IMR-90 (cell line): Measurements from ENCODE around the gene ST6GALNAC3. TPM values are rescaled to one million over a fixed set of nuclear protein-coding genes. Genes with fewer than 3 reads are reported as not detected.

Experiments used
- ATAC-seq: fragments of 200-7000 bp; cut with Tn5 transposase; 2 replicates; pipeline ENCODE4 v1.9.1; 2020; ENCODE audit warnings: low read depth, mild to moderate bottlenecking, moderate library complexity
- BruUV-seq: library from RNA; stranded (reverse); fragments of 400-500 nt; replicated peaks from 2 replicates; lab custom pipeline; 2021; lab: Mats Ljungman, UMichigan
- CTCF ChIA-PET: fragments of 300-600 bp; formaldehyde crosslinking; extraction: SDS; loops from one replicate; lab custom pipeline; 2021; ENCODE audit warnings: antibody characterized with exemption; lab: Yijun Ruan, JAX
- POLR2A ChIA-PET: fragments of 300-600 bp; sonication (Branson Sonifier 250); formaldehyde crosslinking; loops from one replicate; lab custom pipeline; 2022; ENCODE audit warnings: antibody characterized with exemption; ENCODE audit not compliant: unreplicated experiment; lab: Charles Lee
- DNase-seq: peaks from one replicate; pipeline ENCODE4 v3.0.0; 2013
- H2AFZ ChIP-seq: replicated peaks from 2 replicates; pipeline ENCODE3; 2013; ENCODE audit warnings: low read length, mild to moderate bottlenecking; ENCODE audit not compliant: poor library complexity
- H2AK5ac ChIP-seq: 2 replicates; pipeline ENCODE4 v1.6.1; 2013; ENCODE audit warnings: low read depth, low read length, inconsistent platforms
- H2AK9ac ChIP-seq: replicated peaks from 2 replicates; pipeline ENCODE3; 2013; ENCODE audit warnings: mild to moderate bottlenecking, low read depth, low read length, moderate library complexity; ENCODE audit not compliant: poor library complexity
- H2BK120ac ChIP-seq: 2 replicates; pipeline ENCODE4 v1.6.1; 2013; ENCODE audit warnings: low read depth, low read length, inconsistent platforms
- H2BK15ac ChIP-seq: 3 replicates; pipeline ENCODE4 v1.6.1; 2013; ENCODE audit warnings: low read depth, low read length, inconsistent platforms
- H2BK20ac ChIP-seq: 2 replicates; pipeline ENCODE4 v1.6.1; 2013; ENCODE audit warnings: low read depth, mild to moderate bottlenecking, inconsistent platforms, low read length, moderate library complexity
- H2BK5ac ChIP-seq: 2 replicates; pipeline ENCODE4 v1.6.1; 2013; ENCODE audit warnings: mild to moderate bottlenecking, low read depth, low read length, inconsistent platforms; ENCODE audit not compliant: poor library complexity, severe bottlenecking
- H3K14ac ChIP-seq: replicated peaks from 2 replicates; pipeline ENCODE4 v1.6.1; 2013; ENCODE audit warnings: low read depth, low read length, inconsistent platforms
- H3K18ac ChIP-seq: 2 replicates; pipeline ENCODE4 v1.6.1; 2013; ENCODE audit warnings: low read depth, low read length, control low read depth
- H3K23ac ChIP-seq: 2 replicates; pipeline ENCODE4 v1.6.1; 2013; ENCODE audit warnings: low read depth, low read length, inconsistent platforms
- H3K27ac ChIP-seq: 2 replicates; pipeline ENCODE4 v1.5.1; 2013; ENCODE audit warnings: mild to moderate bottlenecking, control low read depth, low read length; ENCODE audit not compliant: insufficient read depth
- H3K27me3 ChIP-seq: 2 replicates; pipeline ENCODE4 v1.6.1; 2013; ENCODE audit warnings: low read length; ENCODE audit not compliant: control insufficient read depth, insufficient read depth
- H3K36me3 ChIP-seq: 2 replicates; pipeline ENCODE4 v1.6.1; 2013; ENCODE audit warnings: low read length, mixed read lengths; ENCODE audit not compliant: control insufficient read depth, insufficient read depth
- H3K4ac ChIP-seq: 2 replicates; pipeline ENCODE4 v1.6.1; 2013; ENCODE audit warnings: low read depth, low read length, inconsistent platforms
- H3K4me1 ChIP-seq: 2 replicates; pipeline ENCODE4 v1.6.1; 2013; ENCODE audit warnings: low read length, mixed read lengths; ENCODE audit not compliant: control insufficient read depth, insufficient read depth
- H3K4me2 ChIP-seq: 2 replicates; pipeline ENCODE4 v1.6.1; 2013; ENCODE audit warnings: low read depth, mild to moderate bottlenecking, control low read depth, low read length, moderate library complexity
- H3K4me3 ChIP-seq: 2 replicates; pipeline ENCODE4 v1.5.1; 2013; ENCODE audit warnings: low read depth, mild to moderate bottlenecking, control low read depth, low read length, moderate library complexity; ENCODE audit not compliant: insufficient read depth
- H3K56ac ChIP-seq: 2 replicates; pipeline ENCODE4 v1.6.1; 2013; ENCODE audit warnings: low read length, inconsistent platforms; ENCODE audit not compliant: insufficient read depth; ENCODE audit errors: extremely low read depth
- H3K79me1 ChIP-seq, 2 experiments: 2 replicates each; pipeline ENCODE4 v1.6.1; 2013; ENCODE audit warnings: low read length in 2 of 2, inconsistent platforms in 1 of 2, low read depth in 1 of 2
- H3K9ac ChIP-seq: 2 replicates; pipeline ENCODE4 v1.6.1; 2013; ENCODE audit warnings: low read depth, low read length, control low read depth
- H3K9me1 ChIP-seq: 2 replicates; pipeline ENCODE4 v1.6.1; 2013; ENCODE audit warnings: low read length, inconsistent platforms; ENCODE audit not compliant: insufficient read depth
- H3K9me3 ChIP-seq: 2 replicates; pipeline ENCODE4 v1.6.1; 2013; ENCODE audit warnings: low read length; ENCODE audit not compliant: control insufficient read depth, insufficient read depth
- H4K20me1 ChIP-seq: 2 replicates; pipeline ENCODE4 v1.6.1; 2013; ENCODE audit warnings: low read length, inconsistent platforms; ENCODE audit not compliant: insufficient read depth
- H4K5ac ChIP-seq: 2 replicates; pipeline ENCODE4 v1.6.1; 2013; ENCODE audit warnings: mild to moderate bottlenecking, low read depth, low read length, control low read depth
- H4K8ac ChIP-seq, 2 experiments: 2 replicates each; pipeline ENCODE4 v1.6.1; 2013; ENCODE audit warnings: low read depth in 2 of 2, low read length in 2 of 2, control low read depth in 1 of 2, inconsistent platforms in 1 of 2
- H4K91ac ChIP-seq: 2 replicates; pipeline ENCODE4 v1.6.1; 2013; ENCODE audit warnings: low read depth, low read length, inconsistent platforms; ENCODE audit not compliant: insufficient read depth
- BHLHE40 ChIP-seq: fragments of 150-350 bp; IDR thresholded peaks from 2 replicates; pipeline ENCODE4 v1.6.1; 2016; ENCODE audit warnings: mild to moderate bottlenecking, low read depth, low read length
- MAZ ChIP-seq: IDR thresholded peaks from 2 replicates; pipeline ENCODE4 v1.6.1; 2012; ENCODE audit warnings: low read depth, mild to moderate bottlenecking, low read length, improper control_type of control experiment, moderate library complexity, borderline replicate concordance
- MXI1 ChIP-seq: IDR thresholded peaks from 2 replicates; pipeline ENCODE4 v1.6.1; 2012; ENCODE audit warnings: low read depth, mild to moderate bottlenecking, low read length, moderate library complexity, borderline replicate concordance
- NFE2L2 ChIP-seq: fragments of 150-350 bp; IDR thresholded peaks from 2 replicates; pipeline ENCODE4 v1.6.1; 2016; ENCODE audit warnings: low read depth, mild to moderate bottlenecking, low read length
- POLR2A ChIP-seq: IDR thresholded peaks from 2 replicates; pipeline ENCODE4 v1.6.1; 2012; ENCODE audit warnings: mild to moderate bottlenecking, low read depth, low read length
- RAD21 ChIP-seq: IDR thresholded peaks from 2 replicates; pipeline ENCODE4 v1.6.1; 2012; ENCODE audit warnings: low read length, improper control_type of control experiment
- RCOR1 ChIP-seq: IDR thresholded peaks from 2 replicates; pipeline ENCODE4 v1.6.1; 2012; ENCODE audit warnings: mild to moderate bottlenecking, low read length, improper control_type of control experiment; ENCODE audit not compliant: insufficient replicate concordance
- RFX5 ChIP-seq: IDR thresholded peaks from 2 replicates; pipeline ENCODE4 v1.8.0; 2012; ENCODE audit warnings: low read depth, mild to moderate bottlenecking, low read length, moderate library complexity
- WGBS, 2 experiments: methylation state at CpG; one replicate each; pipeline versions ENCODE4 v1.1.5 to v1.1.7; 2013; ENCODE audit warnings: missing lambda C conversion rate in 2 of 2; ENCODE audit not compliant: insufficient read length in 1 of 2; ENCODE audit errors: extremely low coverage in 2 of 2; 5-methylcytosine and 5-hydroxymethylcytosine counted together
- dilution Hi-C: fragments of 300-500 bp; cut with HindIII; formaldehyde crosslinking; loops from one replicate; pipeline ENCODE4 v1.14.3; 2018; ENCODE audit warnings: low sequenced_read_pairs; ENCODE audit not compliant: unreplicated experiment
- in situ Hi-C: fragments of 300-500 bp; cut with MboI; formaldehyde crosslinking; loops from 3 replicates; pipeline ENCODE4 v1.14.3; 2019; ENCODE audit warnings: low sequenced_read_pairs, inconsistent platforms, mixed read lengths
- intact Hi-C: fragments of 100-400 bp; cut with micrococcal nuclease; formaldehyde crosslinking; loops from 2 replicates; pipeline ENCODE4 v1.10.0; 2022
- polyA plus RNA-seq, 3 experiments: library from polyadenylated mRNA; depleted of rRNA; stranded (reverse); fragments of >200 nt; gene quantifications; 2 replicates each; pipeline ENCODE4 v1.2.3, GENCODE V29; 2012; ENCODE audit warnings: low replicate concordance in 1 of 3
- total RNA-seq: library from RNA; depleted of rRNA; stranded (reverse); fragments of >200 nt; gene quantifications from 2 replicates; pipeline ENCODE4 v1.2.3, GENCODE V29; 2012

Gene ST6GALNAC3
- total and polyA plus RNA-seq, 2 of the 4 experiments (the other 2 are of a cell fraction) = 0.65 to 1.3 TPM

DNA sequence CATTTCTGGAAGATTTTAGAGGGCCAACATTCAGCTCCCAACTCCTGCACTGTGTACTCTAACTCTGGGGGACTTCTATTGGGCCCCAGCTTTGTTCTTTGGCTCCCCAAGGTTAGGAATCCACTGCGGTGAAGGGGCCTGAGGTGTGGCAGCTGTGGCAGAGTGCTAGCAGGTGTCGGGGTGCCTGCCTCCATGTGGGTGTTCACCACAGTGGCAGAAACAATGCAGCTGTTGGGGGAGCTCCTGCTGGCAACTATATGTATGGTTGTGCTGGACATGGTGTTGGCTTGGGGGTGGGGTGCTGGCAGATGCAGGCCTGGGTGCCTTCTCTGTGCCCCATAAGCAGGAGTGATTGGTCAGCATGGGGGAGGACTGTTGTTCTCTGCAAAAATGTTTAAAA lies 95.5 kb downstream of the ST6GALNAC3 start:
- Histone ChIP-seq H4K8ac (no peak overlapping the region), H3K9me3 (no peaks in the 10 kb centered on the region), H2AK9ac (no peak overlapping the region), H4K91ac (no peak overlapping the region), H4K20me1 (no peaks in the 10 kb centered on the region), H3K4me2 (no peak overlapping the region), H3K56ac (no peak overlapping the region), H3K27ac (no peak overlapping the region), H2BK5ac (no peak overlapping the region), H3K79me1 (no peaks in the 10 kb centered on the region), H2BK120ac (no peak overlapping the region), H3K4ac (no peak overlapping the region), H3K9ac (no peak overlapping the region), H2AK5ac (no peak overlapping the region), H4K5ac (no peak overlapping the region), H3K23ac (no peak overlapping the region), H3K14ac (no peak overlapping the region), H3K27me3 (no peaks in the 10 kb centered on the region), H2BK15ac (no peak overlapping the region), H3K18ac (no peak overlapping the region), H3K9me1 (no peaks in the 10 kb centered on the region), H3K4me3 (no peak overlapping the region), H2AFZ (no peak overlapping the region), H3K4me1 (no peaks in the 10 kb centered on the region), H3K36me3 (no peaks in the 10 kb centered on the region), H2BK20ac (no peak overlapping the region)
- POLR2A ChIA-PET = interaction anchor here (0.5 kb wide), 1 partner anchor 180 kb away, joined by 3 read pairs; no protein-coding TSS in a partner anchor
- ATAC-seq = no peak
- no CpG with 5 or more reads among the region's 2 CpGs for WGBS, 2 experiments
- CTCF ChIA-PET = no interaction called here
- DNase-seq = no peak
- in situ Hi-C loops = no loop called here
- dilution Hi-C loops = no loop called here
- BruUV-seq = no TSS peak
- intact Hi-C loops = loop anchor here (5.0 kb wide), 1 partner anchor 477 kb away; no protein-coding TSS in a partner anchor
- TF ChIP-seq MXI1 (no peak), RFX5 (no peak), NFE2L2 (no peak), MAZ (no peak), RAD21 (no peak), BHLHE40 (no peak), POLR2A (no peak), RCOR1 (no peak)
